GM18517 (cell line): ENCODE results near the gene SVIL.
A peak's percentile ranks its signal among the peaks of the same experiment; 100 is the strongest.
"Not testable (repeated sequence)": the region's sequence is repeated elsewhere in the genome, so short reads cannot be mapped to it uniquely, and the experiment has no call there.

Experiments used
- ATAC-seq: cut with Tn5 transposase; IDR thresholded peaks from one replicate; pipeline ENCODE4 v1.9.1; 2021; ENCODE audit warnings: mild to moderate bottlenecking, moderate library complexity; ENCODE audit not compliant: unreplicated experiment

The SVIL gene

DNA sequence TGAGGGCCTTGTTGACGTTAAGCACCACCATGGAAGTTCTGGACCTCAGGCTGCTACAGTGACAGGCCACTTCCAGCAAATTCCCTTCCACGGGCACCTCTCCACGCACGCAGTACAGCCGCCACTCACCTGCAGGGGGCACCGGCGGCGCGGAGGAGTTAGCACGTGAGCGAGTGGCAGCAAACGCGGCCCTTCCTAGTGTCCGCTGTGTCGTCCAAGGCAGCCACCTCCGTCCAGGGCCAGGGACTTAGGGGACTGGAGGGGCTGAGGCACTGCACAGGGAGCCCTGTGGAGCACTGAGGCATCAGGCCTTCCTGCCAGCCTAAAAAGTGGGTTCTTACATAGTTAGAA is 164.4 kb downstream of the SVIL start:
- no peak for ATAC-seq

DNA sequence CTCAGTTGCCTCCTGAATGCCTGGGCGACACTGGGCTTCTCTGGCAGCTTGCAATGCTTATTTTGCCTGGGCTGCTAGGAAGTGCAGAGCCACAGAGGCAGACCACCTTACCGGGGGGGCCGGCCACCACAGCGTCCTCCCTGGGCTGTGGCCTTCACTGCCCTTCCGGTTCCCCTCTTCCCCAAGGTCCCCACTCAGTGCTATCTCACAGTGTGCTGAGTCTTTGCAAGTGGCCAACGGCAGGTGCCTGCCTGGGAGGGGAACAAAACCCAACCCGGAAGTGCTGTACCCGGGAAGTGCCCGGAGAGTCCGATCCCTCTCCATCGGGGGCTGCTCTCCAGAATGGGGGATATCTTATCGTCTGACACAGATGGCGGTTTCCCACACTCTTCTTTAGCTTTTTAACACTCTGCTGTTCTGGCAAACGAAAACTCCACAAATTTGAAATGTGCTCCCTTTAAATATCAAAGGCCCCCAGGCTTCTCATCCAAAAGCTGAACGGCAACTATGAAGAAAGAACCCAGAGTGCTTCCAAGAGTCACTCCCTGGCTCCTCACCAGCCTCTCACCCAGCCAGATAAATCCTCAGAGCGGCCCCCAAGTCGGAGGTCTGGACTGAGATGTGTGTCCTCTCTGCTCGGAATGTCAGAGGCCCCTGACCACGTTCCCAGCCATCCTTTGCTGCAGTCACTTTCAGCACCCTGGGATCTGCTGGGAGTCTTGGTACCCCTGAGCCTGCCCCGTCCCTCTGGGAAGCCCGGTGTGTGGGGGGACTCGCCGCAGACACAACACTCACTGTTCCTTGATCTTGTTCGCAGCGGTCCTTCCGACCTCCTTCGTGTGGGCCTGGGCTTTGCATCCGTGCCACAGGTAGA is 165.1 kb downstream of the SVIL start:
- no peak for ATAC-seq

DNA sequence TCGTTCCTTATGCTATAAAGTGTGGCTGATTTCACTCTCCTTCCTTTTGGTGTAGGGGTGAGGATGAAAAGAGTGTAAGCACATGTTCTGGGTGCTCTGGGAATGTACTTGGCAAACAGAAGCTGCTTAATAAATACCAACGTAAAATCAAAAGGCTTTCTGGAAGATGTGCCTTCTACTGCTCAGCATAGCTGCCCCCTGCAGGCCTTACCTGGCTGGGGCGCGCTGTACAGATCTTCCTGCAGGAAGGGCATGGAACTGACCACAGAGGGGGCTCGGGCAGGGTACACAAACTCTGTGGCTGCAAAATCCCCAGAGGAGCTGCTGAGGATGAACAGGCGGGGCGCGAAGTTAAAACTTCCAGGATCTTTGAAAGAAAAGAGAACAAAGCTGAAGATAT is 169.4 kb downstream of the SVIL start:
- ATAC-seq = no peak

DNA sequence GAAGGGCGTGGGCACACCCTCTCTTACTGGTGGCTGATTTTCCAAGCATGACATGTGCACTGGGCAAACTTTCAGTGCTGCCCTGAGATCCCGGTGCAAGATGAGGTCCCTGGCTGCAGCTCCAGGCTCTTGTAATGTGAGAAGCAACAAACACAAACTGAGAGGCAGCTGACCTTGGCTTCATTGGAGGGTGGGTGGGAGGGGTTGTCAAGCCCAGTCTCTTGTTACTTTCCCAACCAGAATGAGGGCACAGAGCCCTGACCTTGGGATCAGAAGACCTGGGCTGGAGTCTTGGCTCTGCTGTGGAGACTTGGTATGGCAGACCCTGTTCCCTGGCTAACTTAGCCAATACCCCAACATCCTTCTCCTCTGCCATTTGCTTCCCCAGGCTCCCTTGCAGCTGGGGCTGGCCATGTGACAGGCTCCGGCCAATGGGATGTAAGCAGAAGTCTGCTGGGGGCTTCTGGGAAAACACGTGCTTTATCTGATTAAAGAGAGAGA is 170.1 kb downstream of the SVIL start:
- not testable (repeated sequence) for ATAC-seq

DNA sequence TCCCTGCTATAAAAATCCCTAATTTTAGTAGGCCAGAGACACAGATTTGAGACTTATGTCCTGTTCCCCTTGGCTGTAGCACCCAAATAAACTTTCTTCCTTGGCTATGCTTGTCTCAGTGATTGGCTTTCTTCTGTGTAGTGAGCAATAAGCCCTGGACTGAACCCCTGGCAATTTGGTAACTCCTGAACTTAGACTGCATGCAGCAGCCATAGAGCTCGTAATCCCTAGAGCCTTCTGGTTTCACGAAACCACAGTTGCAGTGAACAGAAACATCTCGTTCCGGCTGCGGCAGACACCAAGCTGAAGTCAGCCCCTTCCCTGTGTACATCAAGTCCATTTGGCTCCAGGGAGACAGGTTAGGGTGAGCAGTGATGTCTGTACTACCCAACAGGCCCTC is 173.7 kb downstream of the SVIL start:
- ATAC-seq = no peak

DNA sequence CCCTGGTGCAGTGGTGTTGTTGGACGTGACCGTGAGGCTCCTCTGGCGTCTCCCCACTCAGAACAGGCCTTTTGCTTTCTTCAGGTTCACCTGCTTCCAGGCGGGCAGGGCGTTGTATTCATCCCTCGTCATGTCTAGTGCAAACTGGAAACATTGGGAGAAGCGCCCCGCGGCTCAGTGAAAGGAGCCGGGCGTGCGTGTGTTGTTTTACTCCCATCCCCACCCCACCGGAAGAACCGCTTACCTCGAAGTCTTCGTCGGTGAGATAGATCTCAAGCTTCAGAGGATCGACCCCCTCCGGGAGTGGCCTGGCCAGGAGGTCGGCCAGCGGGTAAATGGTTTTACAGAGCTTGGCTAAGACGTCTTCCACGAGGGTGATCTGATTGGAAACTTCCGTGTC is 176.6 kb downstream of the SVIL start:
- ATAC-seq = not testable (repeated sequence)

DNA sequence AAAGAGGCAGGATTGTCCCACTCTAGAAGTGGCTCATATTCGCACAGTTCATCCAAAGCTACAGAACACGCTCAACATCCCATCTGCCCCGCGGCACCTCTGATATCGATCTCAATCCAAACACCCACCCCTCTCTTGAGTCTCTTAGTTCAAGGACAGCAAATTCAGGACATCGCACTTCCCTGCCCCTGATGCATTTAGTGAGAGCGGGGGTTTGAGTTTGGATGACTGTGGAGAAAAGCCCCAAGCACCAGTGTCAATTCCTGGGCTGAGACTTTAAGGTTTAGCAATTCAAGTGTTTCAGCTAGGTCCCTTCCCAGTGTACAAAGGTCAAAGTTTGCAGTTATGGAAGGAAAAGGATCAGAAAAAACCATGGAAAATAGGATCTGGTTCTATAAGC is 179.7 kb downstream of the SVIL start:
- no peak for ATAC-seq

DNA sequence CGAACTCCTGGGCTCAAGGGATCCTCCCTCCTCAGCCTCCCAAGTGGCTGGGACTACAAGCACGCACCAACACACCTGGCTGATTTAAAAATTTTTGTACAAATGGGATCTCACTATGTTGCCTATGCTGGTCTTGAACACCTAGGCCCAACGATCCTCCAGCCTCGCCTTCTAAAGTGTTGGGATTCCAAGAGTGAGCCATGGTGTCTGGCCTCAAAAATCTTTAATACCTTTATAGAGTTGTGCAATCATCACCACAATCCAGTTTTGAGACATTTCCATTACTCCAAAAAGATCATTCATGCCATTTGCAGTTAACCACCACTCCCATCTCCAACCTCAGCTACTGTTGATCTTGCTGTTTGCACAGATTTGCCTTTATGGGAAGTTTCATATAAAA is 180.5 kb downstream of the SVIL start:
- ATAC-seq = no peak

DNA sequence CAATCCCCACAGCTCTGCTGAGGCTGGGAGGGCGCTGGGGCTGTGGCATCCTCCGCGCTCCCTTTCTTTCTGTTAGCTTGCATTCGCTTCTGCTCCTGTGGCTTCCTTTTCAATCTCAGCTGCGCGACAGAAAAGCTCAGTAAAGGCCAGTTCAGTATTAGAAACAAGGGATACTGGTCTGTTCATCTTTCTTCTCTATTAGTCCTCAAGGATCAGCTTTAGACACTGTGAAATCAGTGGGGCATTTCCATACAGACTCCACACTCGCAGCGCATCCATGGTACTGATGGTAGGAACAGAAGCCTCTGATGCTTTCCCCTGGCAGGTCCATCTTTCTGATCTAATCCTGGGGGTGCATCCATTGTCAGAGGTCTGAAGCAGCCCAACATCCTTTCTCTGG is 182.2 kb downstream of the SVIL start:
- ATAC-seq = no peak

DNA sequence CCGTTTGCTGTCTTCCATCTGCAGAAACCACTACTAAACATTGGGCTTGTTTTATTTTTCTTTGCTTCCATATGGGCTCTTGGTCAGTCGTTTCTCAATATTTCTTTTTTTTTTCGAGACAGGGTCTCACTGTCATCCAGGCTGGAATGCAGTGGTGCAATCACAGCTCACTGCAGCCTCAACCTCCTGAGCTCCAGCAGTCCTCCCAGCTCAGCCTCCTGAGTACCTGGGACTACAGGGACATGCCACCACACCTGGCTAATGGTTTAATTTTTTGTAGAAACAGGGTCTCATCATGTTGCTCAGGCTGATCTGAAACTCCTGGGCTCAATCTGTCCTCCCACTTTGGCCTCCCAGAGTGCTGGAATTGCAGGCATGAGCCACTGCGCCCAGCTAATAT is 182.8 kb downstream of the SVIL start:
- no peak for ATAC-seq

DNA sequence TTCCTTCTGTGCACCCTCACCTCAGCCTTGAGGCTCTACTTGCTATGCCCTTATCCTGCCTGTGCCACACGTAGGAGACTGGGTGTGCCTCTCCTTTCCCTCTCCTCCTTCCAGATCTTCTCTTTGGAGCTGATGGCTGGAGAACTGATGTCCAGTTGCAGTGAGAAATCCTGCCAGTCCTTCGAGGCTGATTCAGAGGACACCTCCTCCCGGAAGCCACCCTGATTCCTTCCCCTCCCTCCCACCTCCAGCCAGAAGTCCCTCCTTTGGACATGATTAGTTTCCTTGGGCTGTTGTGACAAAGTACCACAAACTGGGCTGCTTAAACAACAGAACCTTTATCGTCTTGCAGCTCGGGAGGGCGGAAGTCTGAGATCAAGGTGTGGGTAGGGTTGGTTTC is 184.4 kb downstream of the SVIL start:
- no peak for ATAC-seq

DNA sequence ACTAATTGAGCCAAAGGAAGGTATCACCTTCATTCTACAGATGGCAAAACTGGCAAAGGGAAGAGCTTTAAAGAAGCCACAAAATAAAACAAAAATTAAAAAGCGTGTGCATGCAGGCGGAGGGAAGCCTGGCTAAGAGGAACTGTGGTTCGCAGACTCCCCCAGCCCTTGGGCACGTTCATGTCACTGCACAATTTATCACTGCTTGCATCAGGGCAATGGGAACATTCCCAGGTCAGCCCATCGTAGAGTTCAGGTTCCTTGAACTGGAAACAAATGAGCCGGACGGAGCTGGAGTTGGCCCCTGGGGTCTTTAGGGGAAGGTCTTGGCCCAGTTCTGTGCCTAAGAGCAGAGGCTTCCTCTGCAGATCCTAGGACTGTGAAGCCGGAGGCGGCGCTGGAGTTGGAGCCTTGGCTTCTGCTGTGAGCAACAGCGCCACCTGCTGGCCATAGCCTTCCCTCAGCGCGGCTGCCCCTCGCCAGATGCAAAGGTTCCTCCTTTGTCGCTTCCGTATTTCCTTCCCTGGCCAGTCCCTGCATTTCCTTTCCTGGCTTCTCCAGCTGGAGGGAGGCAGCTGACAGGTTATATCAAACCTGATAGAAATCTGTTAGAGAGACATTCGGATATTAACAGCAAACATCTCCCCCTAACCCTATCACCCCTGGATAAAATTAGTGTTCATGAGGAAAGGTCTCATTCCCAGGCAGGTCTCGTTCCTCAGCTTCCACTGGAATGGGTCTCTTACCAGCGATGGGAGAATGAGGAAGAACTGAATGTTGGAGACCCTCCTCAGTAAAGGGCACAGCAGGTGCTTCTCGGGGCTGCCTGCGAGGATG is 185.8 kb downstream of the SVIL start:
- ATAC-seq = peak; percentile 81

DNA sequence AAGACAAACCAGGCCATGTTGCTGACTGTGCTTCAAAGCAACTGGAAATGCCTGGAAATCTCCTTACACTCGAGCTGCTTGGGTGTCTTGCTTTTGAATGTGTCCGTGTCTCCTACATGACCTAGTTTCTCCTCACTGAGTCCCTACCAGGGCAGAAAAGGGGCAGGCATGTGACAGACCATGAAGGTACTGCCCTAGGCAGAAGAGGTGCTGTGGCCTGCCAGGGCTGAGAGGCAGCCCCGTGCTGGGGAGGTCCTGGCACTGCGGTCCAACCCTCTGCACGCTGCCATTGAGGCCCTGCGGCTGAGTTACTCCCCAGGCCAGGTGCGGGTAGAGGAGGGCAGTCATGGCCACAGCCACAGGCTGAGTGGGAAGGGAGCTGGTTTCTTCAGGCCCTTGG is 186.6 kb downstream of the SVIL start:
- ATAC-seq = no peak

DNA sequence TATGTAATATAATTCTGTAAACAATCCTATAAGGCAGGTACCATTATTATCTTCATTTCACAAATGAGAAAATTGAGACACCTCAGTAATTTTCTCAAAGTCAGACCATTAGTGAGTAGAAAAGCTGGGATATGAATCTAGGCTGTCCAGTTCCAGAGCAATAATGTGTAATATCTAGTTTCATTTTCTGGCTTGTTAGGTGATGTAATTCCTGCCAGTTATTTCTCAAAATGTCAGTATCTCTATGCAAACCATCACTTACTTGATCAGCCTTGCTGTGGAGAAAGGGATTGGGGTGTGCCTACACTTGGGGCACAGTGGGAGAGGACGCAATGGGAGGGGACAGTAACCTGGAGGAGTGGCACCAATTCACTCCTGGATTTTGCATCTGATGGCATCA is 188.4 kb downstream of the SVIL start:
- no peak for ATAC-seq

DNA sequence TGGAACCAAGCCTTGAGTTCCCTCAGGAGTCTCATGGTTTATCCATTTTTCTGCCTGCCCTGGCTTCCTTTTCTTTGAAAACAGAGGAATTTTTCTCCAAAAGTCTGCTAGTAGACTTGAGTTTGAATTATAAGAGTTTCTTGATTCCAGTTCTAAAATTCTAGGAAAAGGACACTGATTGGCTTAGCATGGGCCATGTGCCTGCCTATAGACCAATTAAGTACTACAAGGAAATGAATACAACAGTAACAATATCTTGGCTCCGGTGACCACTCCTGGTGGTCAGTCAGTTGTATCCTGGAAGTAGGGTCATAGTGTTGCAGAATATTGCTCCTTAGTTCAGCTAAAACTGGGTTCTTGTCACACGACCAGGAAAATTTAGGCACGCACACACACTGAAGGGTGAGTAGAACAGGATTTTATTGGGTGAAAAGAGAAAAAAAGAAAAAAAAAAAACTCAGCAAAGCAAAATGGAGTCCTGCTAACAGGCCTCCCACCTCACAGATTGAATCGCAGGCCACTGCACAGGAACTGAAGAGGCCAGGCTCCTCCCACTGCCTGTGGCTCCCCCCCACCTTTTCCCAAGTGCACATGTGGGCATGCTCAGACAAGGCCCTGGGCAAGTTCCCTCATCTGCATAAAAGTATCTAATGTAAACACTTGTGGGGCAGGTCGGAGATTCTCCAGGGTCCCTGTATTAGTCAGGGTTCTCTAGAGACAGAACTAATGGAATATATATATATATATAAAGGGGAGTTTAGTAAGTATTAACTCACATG is 190.8 kb downstream of the SVIL start:
- ATAC-seq = no peak

DNA sequence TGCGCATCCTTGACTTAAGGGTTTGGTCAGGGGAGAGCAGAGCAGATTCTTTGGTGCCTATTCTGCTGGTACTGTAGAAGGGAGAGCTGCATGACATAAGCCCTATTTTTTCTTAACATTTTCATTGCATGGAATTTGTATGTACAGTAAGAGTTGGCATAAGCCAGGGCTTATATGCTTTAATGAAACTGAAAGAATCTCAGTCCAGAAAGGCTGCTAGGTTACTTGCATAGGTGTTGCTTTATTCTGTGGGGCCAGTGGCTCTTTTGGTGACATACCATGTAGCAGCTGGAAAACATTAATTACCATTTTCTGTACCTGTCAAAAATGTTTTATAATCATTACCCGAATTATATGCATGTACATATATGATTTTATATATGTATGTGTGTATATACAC is 193.8 kb downstream of the SVIL start:
- ATAC-seq = no peak

DNA sequence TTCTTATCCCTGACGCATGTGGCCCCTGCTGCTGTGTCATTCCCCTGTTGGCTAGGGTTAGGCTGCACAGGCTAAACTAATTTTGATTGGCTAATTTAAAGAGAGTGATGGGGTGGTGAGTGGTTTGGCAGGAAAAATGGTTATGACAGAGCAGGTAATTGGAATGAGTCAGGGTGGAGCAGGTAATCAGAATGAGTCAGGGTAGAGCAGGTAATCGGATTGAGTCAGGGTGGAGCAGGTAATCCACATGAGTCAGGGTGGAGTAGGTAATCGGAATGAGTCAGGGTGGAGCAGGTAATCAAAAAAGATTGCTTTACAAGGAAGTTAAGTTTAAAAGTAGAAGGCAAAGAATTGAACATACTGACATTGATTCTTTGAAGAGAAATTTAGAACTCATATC is 195.8 kb downstream of the SVIL start:
- not testable (repeated sequence) for ATAC-seq

DNA sequence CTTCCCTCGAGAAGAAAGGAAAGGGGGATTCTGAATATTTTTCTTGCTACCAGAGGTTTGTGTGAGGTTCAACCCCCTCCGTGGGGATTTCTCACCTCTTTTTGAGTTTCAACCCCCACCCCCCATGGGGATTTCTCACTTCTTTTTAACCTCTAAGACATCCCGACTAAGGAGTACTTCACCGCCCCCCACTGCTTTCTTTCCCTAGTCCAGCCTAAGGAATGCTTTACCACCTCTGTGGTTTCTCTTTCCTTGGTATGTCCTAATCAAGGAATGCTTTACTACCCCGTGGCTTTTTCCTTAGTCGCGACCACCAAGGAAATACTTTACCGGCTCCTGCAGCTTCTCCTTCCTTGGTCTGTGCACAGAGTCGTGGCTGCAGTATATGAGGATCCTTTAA is 196.5 kb downstream of the SVIL start:
- ATAC-seq = no peak

DNA sequence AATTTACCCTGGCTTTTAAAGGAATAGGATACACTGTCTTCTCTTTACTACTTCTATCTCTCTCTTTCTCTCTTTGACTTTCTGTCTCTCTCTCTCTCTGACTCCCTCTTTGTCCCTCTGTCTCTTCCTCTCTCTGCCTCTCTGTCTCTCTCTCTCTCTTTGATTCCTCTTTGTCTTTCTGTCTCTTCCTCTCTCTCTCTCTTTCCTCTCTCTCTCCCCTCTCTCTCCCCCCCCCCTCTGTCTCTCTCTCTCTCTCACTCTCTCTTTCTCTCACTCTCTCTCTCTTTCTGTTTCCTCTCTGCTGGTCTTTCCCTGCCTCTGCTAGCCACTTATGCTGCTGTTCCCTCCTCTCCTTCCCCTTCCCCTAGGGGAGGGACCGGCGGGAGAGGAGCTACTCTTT is 196.9 kb downstream of the SVIL start:
- ATAC-seq = no peak

DNA sequence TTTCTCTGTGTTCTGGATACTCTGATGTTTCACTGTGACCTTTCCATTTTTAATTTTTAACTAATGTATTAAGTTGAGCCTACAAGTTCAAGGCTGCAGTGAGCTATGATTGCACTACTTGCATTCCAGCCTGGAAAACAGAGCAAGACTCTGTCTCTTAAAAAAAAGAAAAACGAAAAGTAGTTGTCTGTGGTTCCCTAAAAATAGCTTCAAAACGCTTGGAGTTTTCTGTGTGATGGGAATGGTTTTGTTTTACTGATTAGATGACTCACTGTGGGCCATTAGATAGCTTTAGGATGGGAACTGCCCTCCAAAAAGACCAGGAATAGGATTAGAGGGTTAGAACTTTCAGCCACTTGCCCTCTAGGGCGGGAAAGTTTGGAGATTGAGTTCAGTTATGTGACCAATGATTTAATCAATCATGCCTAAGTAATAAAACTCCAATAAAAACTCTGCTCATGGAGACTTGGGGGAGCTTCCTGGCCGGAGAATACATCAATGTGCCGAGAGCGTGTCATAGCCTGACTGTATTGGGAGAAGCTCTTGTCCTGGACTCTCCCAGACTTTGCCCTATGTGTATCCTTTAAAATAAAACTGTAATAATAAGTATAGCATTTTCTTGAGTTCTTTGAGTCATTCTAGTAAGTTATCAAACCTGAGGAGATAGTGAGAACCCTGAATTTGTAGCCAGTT is 198.8 kb downstream of the SVIL start:
- no peak for ATAC-seq

DNA sequence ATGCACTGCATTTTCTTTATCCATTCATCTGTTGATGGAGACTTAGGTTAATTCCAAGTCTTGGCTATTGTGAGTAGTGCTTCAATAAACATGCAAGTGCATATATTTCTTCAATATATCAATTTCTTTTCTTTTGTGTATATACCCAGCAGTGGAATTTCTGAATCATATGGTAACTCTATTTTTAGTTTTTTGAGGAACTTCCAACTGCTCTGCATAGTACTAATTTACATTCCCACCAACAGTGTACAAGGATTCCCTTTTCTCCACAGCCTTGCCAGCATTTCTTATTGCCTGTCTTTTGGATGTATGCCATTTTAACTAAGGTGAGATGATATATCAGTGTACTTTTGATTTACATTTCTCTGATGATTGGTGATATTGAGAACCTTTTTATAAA is 200.7 kb downstream of the SVIL start:
- no peak for ATAC-seq
